Smooth muscle cell (in vitro differentiated cells): ENCODE data around the gene MGAT4C. TPM values are rescaled to one million over a fixed set of nuclear protein-coding genes. Genes with fewer than 3 reads are reported as not detected.

Experiments
- DNase-seq: peaks from one replicate; lab custom pipeline; 2025; ENCODE audit not compliant: unreplicated experiment; lab: John Stamatoyannopoulos, UW
- H2AFZ ChIP-seq: fragments of 200-600 bp; sonication (generic); 2 replicates; pipeline ENCODE4 v1.6.0; 2016; ENCODE audit warnings: antibody characterized with exemption, low read depth, mild to moderate bottlenecking
- H3F3A ChIP-seq: fragments of 200-600 bp; sonication (generic); 2 replicates; pipeline ENCODE4 v1.6.0; 2017; ENCODE audit warnings: antibody characterized with exemption, low read depth
- H3K27ac ChIP-seq: fragments of 200-600 bp; sonication (generic); 2 replicates; pipeline ENCODE4 v1.5.1; 2016; ENCODE audit warnings: low read depth, mild to moderate bottlenecking
- H3K27me3 ChIP-seq: fragments of 200-600 bp; sonication (generic); 2 replicates; pipeline ENCODE4 v1.6.1; 2016; ENCODE audit warnings: low read depth, mild to moderate bottlenecking
- H3K36me3 ChIP-seq: fragments of 200-600 bp; sonication (generic); 2 replicates; pipeline ENCODE4 v1.5.1; 2016; ENCODE audit warnings: low read depth
- H3K4me1 ChIP-seq: fragments of 200-600 bp; sonication (generic); 2 replicates; pipeline ENCODE4 v1.5.1; 2016; ENCODE audit warnings: low read depth
- H3K4me2 ChIP-seq: fragments of 200-600 bp; sonication (generic); 2 replicates; pipeline ENCODE4 v1.6.0; 2016; ENCODE audit warnings: mild to moderate bottlenecking
- H3K4me3 ChIP-seq: fragments of 200-600 bp; sonication (generic); 2 replicates; pipeline ENCODE4 v1.5.1; 2016; ENCODE audit warnings: mild to moderate bottlenecking
- H3K79me2 ChIP-seq: fragments of 200-600 bp; sonication (generic); 2 replicates; pipeline ENCODE4 v1.6.0; 2016; ENCODE audit warnings: low read depth, mild to moderate bottlenecking
- H3K9ac ChIP-seq: fragments of 200-600 bp; sonication (generic); 2 replicates; pipeline ENCODE4 v1.6.0; 2016; ENCODE audit warnings: low read depth
- H3K9me3 ChIP-seq: fragments of 200-600 bp; sonication (generic); replicated peaks from 2 replicates; pipeline ENCODE4 v1.5.1; 2016; ENCODE audit warnings: low read depth
- H4K20me1 ChIP-seq: fragments of 200-600 bp; sonication (generic); 2 replicates; pipeline ENCODE4 v1.6.0; 2016; ENCODE audit warnings: low read depth
- WGBS: methylation state at CpG from one replicate; pipeline ENCODE4 v1.1.7; 2016; ENCODE audit warnings: low lambda C conversion rate; 5-methylcytosine and 5-hydroxymethylcytosine counted together
- polyA plus RNA-seq: library from polyadenylated mRNA; unstranded; fragments of >200 nt; fragmentation: Nextera tagmentation; extraction: Ambion mirVana; gene quantifications from 2 replicates; pipeline ENCODE4 v1.2.1, GENCODE V29; 2016
- total RNA-seq: library from RNA; depleted of rRNA; stranded (reverse); fragments of >200 nt; gene quantifications from 2 replicates; pipeline ENCODE4 v1.2.3, GENCODE V29; 2014
- TF ChIP-seq, protein P1 (sequence below): fragments of 200-600 bp; sonication (generic); IDR thresholded peaks from 2 replicates; pipeline ENCODE4 v1.5.1; 2017; ENCODE audit warnings: borderline replicate concordance, mild to moderate bottlenecking, antibody characterized with exemption; ENCODE audit not compliant: insufficient read depth, poor library complexity, severe bottlenecking

MGAT4C gene
- total and polyA plus RNA-seq, 2 experiments from 2014 or later, result 0.22 TPM; not detected in 1

DNA sequence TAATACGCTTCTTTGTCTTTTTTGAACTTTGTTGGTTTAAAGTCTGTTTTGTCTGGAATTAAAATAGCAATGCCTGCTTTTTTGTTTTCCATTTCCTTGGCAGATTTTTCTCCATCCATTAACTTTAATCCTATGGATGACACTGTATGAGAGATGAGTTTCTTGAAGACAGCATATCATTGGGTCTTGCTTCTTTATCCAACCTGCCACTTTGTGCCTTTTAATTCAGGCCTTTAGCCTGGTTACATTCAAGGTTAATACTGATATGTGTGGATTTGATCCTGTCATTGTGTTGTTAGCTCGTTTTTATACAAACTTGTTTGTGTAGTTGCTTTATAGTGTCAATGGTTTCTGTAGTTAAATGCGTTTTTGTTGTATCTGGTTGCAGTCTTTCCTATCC lies 214.1 kb downstream of the MGAT4C start:
- TF ChIP-seq, protein P1, sequence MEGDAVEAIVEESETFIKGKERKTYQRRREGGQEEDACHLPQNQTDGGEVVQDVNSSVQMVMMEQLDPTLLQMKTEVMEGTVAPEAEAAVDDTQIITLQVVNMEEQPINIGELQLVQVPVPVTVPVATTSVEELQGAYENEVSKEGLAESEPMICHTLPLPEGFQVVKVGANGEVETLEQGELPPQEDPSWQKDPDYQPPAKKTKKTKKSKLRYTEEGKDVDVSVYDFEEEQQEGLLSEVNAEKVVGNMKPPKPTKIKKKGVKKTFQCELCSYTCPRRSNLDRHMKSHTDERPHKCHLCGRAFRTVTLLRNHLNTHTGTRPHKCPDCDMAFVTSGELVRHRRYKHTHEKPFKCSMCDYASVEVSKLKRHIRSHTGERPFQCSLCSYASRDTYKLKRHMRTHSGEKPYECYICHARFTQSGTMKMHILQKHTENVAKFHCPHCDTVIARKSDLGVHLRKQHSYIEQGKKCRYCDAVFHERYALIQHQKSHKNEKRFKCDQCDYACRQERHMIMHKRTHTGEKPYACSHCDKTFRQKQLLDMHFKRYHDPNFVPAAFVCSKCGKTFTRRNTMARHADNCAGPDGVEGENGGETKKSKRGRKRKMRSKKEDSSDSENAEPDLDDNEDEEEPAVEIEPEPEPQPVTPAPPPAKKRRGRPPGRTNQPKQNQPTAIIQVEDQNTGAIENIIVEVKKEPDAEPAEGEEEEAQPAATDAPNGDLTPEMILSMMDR, result no peak
- Histone ChIP-seq H3K9me3 (peaks cover 4% of the 10 kb centered on the region), H3K9ac (no peak overlapping the region), H3K4me1 (no peaks in the 10 kb centered on the region), H2AFZ (no peak overlapping the region), H3K4me2 (no peak overlapping the region), H3K27me3 (no peaks in the 10 kb centered on the region), H3K36me3 (no peaks in the 10 kb centered on the region), H4K20me1 (no peaks in the 10 kb centered on the region), H3K4me3 (no peak overlapping the region), H3K27ac (no peak overlapping the region), H3F3A (no peaks in the 10 kb centered on the region), H3K79me2 (no peaks in the 10 kb centered on the region)
- 81% methylated on average over 3 of the region's 3 CpGs for WGBS
- no peak for DNase-seq

DNA sequence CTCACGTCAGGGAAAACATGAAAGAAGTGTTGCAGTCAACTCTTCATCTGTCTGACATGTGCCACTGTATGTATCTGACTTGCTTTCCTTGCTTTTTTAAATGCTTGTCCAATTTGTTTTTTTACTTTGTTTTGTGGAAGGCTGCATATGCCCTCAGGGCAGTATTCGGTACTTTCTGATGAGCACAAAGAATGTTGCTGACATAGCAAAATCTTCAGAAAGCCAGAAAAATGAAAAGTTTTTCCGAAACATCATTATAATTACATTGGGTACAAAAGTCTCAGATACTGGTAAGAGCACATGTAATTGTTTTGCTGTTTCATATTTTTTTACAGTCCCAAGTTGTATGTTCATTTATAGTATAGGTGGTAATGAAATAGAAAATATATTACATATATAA lies 237.8 kb downstream of the MGAT4C start:
- 66% methylated on average over 3 of the region's 3 CpGs for WGBS
- DNase-seq, result no peak
- Histone ChIP-seq H3K4me2 (no peak overlapping the region), H3K36me3 (no peaks in the 10 kb centered on the region), H3K9me3 (no peaks in the 10 kb centered on the region), H3K27me3 (no peaks in the 10 kb centered on the region), H3K4me1 (no peaks in the 10 kb centered on the region), H4K20me1 (no peaks in the 10 kb centered on the region), H3K79me2 (no peaks in the 10 kb centered on the region), H3K4me3 (no peak overlapping the region), H3K9ac (no peak overlapping the region), H3F3A (no peaks in the 10 kb centered on the region), H3K27ac (no peak overlapping the region), H2AFZ (no peak overlapping the region)
- TF ChIP-seq, protein P1, result no peak

DNA sequence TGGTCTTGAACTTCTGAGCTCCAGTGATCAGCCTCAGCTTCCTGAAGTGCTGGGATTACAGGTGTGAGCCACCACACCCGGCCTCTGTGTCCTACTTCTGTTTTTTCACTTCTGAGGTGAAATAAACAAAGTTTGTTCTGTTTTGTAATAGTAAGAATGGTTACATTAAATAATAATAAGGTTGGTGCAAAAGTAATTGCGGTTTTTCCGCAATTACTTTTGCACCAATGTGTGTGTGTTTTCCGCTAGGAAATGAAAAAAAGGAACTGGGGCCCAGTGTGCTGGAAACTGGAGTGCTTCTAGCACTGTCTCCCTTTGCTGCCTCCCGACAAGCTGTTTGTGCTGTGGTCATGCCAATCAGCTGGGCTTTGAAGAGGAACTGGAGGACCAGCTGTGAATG lies 241.2 kb downstream of the MGAT4C start:
- no peaks in the 10 kb centered on the region for H3K9me3 ChIP-seq
- no peaks in the 10 kb centered on the region for H3K36me3 ChIP-seq
- H3K27ac ChIP-seq, result no peak overlapping the region
- H3K79me2 ChIP-seq, result no peaks in the 10 kb centered on the region
- no peak overlapping the region for H3K4me3 ChIP-seq
- no peak for DNase-seq
- H3F3A ChIP-seq, result no peaks in the 10 kb centered on the region
- H3K4me2 ChIP-seq, result no peak overlapping the region
- H2AFZ ChIP-seq, result no peak overlapping the region
- no peaks in the 10 kb centered on the region for H3K27me3 ChIP-seq
- TF ChIP-seq, protein P1, result no peak
- H3K9ac ChIP-seq, result no peak overlapping the region
- 92% methylated on average over 5 of the region's 5 CpGs for WGBS
- no peaks in the 10 kb centered on the region for H4K20me1 ChIP-seq
- H3K4me1 ChIP-seq, result no peaks in the 10 kb centered on the region

DNA sequence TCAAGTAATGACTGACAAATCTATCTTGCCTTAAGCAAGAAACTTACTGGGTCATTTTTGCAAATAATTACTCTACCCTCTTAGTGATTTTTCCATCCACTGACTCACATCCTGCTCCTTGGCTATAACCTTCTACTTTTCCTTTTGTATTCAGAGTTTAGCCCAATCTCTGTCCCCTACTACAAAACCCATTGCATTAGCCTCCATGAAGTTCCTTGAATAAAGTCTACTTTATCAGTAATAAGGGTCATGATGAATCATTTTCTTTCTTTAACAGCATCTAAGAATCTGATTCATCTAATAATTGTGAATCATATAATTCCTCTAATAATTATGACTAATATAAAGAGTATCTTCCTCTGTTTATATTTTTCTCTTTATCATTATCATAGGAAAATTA lies 249.5 kb downstream of the MGAT4C start:
- H3K4me1 ChIP-seq, result no peaks in the 10 kb centered on the region
- no peaks in the 10 kb centered on the region for H4K20me1 ChIP-seq
- TF ChIP-seq, protein P1, result no peak
- no peak overlapping the region for H3K27ac ChIP-seq
- no peak overlapping the region for H3K9ac ChIP-seq
- no peak overlapping the region for H3K4me2 ChIP-seq
- H3K79me2 ChIP-seq, result no peaks in the 10 kb centered on the region
- H3F3A ChIP-seq, result no peaks in the 10 kb centered on the region
- no peaks in the 10 kb centered on the region for H3K9me3 ChIP-seq
- no peak overlapping the region for H3K4me3 ChIP-seq
- H3K27me3 ChIP-seq, result no peaks in the 10 kb centered on the region
- H3K36me3 ChIP-seq, result no peaks in the 10 kb centered on the region
- no peak overlapping the region for H2AFZ ChIP-seq
- DNase-seq, result no peak
